ENCODE data around the gene OTULIN.

OTULIN gene

DNA sequence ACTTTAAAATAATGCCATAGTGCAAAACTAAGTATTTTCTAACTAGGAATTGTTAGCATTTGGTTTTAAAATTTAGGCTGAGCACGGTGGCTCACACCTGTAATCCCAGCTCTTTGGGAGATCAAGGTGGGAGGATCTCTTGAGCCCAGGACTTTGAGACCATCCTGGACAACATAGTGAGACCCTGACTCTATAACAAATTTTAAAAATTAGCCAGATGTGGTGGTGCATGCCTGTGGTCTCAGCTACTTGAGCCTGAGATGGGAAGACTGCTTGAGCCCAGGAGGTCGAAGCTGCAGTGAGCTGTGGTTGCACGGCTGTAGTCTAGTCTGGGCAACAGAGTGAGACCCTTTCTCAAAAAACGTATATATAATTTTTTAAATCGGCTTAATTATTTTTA is 4.9 kb downstream of the OTULIN start:
- DNase-seq, result no peak

DNA sequence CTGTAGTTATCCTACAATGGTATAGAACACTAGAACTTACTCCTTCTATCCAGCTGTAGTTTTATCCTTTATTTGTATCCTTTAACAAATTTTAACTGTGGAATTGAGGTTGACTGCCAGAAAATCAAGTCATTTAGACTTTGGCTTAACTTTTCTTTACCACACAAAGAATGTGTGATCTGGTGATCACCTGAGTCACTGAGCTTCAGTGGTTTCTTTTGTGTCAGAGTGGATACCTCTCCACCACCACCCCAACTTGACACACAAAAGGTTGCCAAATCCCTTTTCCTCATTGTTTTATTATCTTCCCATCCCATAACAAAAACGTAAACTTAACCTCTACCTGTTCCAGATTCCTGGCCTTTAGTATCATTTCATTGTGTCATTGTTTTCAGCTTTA is 5.5 kb downstream of the OTULIN start:
- no peak for DNase-seq

DNA sequence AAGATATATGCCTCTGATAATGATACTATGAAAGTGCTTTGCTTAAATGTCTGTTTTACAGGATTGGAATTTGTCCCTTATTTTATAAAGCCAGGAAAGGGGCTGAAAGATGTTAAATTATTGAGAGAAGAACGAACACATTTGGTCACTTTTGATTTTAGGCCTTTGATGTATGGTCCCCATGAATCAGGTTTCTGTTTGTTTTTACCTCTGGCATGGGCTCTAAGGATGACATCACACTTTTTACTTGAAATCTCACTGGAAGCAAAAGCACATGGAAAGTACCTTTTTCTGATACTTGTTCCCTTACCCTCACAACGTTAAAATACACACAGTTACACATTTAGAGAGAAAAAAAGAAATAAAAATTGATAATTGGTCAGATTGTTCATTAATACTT is 6.9 kb downstream of the OTULIN start:
- peak; percentile 31 to 62 for DNase-seq

DNA sequence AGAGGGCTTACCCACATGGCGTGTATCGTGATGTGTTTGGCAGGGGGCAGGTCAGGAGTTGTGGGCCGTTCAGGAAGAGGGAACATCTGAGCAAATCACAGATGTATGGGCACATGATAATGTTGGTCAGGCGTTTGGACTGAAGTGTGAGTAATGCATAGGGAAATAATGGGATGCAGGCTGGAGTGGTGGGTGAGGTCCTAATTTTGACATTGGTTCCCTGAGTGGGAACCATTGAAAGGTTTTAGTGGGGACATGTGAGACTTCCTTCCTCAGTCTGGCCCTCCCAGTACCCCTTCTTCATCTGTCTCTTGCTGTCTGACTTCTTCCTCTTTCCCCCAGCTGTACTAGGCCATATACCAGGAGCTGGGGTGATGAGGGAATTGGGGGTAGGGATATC is 7.6 kb downstream of the OTULIN start:
- peak; percentile 43 to 83 for DNase-seq

DNA sequence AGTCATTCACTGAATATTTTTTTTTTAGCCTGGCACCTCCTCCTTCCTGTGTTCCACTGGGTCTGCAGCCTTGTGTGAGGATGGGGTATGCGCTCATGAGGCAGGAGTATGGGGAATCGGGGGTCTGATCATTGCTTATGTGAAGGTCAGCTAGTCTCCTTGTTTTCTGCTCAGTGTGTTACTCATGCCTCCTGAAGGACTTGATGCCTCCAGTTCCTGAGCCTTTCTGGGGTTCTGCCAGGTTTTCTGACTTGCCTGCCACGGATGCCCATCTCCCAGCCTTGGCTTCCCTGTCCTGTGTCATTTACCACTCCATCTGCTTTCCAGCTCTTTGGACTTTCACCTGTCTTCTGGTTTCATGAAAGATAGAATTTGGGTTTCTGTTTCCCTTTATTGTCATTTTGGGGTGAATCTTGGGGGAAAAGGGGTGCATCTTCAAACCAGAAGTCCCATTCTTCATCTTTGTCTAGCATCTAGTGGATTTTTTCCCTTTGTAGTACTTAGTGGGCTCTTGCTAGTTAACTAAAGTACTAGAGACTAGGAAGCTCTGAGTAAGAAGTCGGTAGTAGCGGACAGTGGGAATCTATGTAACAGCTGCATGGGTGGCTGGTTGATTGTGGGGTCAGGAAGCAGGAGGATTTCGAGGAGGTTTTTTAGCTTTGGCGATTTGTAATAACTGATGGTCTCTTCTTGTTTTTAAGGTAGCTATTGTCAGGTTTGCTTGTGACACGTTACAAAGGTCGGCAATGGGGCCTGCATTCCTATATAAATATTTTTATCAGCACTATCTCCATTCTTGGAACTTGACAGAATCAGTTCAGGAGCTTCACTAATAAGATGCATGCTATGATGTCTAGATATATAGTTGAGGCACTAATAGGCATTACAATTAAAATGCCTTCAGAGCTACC is 8.2 kb downstream of the OTULIN start:
- no peak for DNase-seq

DNA sequence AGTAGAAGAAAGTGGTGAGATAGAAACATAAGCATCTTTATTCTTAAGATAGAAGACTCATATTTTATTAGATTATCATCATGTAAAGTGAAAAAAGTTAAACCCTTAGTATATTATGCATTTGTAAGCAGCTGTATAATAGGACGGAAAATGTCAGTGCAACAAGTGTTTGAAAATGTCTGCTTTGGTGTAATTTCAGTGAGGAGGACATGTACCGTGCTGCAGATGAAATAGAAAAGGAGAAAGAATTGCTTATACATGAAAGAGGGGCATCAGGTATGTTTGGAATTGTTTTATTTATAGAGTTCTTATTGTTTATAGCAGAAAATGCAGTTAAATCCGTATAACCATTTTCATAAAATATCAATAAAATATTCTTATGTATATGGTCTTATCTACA is 8.9 kb downstream of the OTULIN start:
- DNase-seq, result no peak

DNA sequence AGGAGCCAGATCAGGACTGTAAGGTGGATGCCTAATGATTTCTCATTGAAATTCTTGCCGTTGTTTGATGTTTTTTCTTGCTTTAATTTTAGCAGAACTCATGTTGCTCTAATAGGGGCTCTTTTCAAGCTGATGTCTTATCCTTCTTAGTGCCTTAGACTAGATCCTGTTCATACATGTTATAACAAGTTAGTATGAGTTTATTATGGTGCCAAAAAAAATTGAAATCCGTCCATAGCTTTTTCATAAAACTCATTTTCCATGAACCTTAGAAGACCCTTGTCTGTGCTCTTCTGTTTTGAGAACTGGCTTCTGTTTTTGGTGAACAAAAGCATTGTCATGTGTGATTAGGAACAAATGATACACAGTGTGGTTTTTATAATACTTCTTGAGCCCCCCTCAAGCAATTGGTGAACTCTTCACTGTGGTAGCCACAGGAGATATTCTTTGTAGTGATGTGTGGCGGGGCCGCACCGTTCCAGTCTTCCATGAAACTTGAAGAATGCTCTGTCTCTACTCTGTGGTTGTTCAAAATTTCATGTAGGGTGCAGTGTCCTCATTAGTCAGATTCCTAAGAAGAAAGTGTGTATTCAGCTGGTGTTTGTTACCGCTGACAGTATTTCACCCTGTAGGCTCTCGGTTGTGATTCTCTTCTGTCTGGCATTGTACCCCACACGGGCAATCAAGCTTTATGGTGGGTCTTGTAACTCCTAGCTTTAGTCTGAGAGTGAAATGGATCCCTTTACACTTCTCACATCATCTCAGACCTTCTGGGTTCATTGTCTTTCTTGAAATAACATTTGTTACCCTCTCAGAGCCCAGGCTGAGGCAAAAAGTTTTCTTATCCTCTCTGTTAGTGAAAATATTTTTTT is 10.7 kb downstream of the OTULIN start:
- no peak for DNase-seq

DNA sequence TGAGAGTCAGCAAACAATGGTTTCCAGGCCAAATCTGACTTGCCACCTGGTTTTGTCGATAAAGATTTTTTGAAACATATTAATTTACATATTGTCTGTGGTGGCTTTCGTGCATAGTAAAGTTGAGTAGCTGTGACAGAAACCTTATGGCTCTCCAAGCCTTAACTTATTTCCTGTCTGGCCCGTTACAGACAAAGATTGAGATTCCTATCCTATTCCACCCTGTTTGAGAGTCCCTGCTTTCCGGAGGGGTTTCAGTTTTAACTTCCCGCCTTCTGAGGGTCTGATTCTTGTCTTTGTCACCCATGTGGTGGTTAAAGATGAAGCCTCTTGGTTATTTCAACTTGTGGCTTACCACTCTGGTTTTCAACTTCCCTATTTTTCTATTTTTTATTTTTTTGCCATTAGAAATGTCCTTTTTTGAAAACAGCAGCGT is 11.4 kb downstream of the OTULIN start:
- peak; percentile 25 to 39 for DNase-seq

DNA sequence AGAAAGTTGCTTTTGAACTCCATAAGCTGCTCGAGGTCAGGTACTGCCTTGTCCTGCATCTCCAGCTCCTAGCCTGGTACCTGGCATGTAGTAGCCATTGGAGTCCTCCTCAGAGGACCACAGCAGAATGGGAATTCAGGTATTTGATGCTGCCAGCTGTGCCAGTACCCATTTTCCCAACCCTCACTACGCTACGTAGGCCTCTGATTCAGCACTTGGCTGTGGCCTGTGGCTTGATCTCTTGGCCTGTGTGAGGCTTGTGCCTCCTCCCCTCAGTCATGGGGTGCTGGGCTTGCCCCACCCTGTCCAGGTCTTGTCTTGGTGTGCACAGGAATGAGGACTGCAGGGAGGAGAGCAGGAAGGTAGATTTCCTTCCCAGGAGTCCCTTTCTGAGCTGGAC is 11.8 kb downstream of the OTULIN start:
- peak in 1 of 2 donors; percentile 26 for DNase-seq

DNA sequence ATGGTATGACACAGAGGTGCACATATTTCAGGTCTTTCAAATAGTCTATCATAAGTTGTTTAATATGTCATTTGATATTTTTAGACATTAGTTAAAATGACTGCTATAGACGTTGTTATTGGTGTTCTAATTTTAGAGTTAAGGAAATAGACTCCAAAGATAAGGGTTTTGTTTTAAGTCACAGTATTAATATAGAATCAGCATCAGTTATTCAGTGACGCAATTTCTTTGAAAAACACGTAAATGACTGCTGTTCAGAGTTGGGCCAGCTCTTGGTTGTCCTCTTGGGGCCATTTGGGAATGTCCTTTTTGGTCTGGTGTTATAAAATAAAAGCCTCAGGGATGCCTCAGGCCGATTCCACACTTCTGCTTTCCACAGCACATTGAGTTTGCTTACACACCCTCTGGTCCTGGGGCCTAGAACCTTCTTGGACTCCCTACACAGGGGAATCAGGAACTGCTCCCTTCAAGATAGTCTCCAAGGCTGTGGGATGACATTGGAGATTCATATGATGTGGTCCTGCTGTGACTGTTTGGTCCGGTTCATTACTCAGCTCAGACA is 14.3 kb downstream of the OTULIN start:
- peak; percentile 21 to 59 for DNase-seq

DNA sequence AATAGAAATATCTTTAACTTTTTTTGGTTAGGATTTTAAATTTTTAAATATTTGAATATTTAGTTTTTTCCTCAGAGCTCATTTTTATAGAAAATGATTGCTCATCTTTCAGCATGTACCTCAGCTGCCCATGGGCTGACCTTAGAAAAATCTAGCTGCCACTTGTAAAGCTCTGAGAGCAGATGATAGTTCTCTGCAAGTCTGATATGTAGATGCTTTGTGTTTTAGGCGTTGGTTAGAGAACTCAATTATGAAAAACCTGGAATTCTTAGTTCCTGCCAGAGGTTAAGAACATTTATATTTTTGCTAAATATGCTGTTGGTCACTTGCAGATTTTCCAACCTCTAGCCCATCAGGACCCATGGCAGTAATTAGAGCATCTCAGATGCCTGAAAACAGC is 15.1 kb downstream of the OTULIN start:
- no peak for DNase-seq

DNA sequence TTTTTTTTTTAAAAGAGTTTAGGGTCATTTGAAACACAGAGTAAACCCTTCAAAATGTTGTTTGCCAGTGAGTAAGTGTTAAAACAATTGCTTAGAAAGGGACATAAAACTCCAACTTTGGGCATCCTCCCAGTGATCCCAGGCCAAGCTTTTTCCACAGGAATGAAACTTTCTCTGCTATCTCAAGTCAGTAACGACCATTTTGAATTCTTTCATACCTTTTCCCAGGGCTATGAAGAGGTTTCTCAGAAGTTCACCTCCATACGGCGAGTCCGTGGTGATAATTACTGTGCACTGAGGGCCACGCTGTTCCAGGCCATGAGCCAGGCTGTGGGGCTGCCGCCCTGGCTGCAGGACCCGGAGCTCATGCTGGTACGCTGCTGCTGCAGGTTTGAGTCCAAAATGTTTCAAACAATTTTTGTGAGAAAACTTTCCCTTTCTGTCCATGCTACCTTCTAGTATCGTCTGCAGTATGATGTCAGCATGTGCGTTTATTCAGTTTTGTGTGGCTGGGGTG is 16.8 kb downstream of the OTULIN start:
- DNase-seq, result no peak

DNA sequence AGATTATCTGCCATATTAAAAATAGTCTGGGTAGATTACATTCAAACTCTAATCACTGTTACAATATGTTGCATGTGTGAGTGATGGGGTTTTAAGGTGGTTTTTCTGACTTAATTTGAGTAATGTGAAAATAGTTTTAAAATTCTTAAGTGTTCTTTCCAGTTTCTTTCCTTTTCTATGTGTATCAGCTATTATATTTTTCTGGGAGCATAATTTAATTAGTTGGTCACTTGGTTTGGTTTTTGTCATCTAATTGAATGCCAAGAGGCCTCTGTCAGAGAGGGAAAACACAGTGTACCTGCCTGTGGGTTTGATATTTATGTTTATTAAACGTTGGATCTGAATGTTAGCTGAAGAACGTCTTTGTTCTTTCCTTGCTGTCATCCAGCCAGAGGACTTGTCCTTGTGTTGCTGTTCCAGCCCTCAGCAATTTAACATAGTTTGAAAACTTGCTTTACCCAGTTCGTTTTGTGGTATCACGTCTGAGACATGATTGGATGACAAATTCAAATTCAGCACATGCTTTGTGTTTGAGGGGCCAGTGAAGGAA is 19.5 kb downstream of the OTULIN start:
- no peak for DNase-seq

DNA sequence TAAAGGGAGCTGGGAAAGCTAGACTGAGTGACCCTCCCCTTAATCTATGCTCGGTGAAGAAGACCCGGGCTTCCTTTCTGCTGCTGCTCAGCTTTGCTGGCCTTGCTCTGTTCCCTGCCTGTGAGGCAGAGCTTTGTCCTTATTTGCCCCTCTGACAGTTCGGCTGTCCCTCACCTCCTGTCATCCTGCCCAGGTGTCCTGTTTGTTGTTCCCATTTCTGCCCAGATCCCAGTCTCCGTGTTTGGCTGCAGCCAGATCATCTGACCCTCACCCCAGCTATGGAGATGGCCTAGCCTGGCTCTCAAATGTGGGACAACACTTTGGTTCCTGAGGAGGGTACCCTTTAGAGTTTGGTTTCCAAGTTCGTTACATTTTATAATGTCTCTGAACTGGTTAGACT is 20.2 kb downstream of the OTULIN start:
- no peak for DNase-seq

DNA sequence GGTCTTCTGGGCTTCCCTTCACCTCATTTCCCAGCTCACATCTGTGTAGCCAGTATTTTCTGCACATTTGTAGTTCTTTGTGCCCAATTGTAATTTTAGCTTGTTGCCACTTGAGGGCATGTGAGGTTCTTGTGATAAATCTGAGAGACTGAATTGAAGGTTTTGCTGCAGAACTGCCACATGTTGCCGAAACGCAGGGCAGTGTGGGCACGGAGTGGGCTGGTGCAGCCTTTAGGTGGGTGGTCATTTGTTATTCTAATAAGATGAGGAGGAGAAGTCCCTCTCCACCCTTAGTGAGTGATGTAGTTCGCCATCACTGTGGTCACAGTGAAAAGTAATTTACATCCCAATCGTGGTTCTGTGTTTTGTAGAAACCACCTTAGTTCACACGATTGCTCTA is 21.2 kb downstream of the OTULIN start:
- peak; percentile 55 to 85 for DNase-seq

DNA sequence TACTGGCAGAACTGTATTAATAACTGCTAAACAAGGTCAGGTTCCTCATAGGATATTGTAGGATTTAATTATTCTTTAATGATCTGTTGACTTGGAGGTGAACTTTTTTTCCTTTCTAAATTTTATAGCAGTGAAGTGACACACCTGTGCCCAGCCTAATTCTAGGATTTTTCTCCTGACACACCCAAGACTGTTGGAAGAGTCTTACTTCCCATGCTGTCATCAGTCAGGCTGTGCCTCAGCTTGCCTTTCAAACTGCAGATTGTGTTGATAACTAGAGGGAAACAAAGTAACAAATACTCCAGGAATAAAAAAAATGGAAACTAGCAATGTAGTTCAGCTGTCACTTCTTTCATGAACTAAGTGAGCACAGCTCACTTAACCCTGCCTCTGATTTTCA is 22.0 kb downstream of the OTULIN start:
- DNase-seq, result no peak

DNA sequence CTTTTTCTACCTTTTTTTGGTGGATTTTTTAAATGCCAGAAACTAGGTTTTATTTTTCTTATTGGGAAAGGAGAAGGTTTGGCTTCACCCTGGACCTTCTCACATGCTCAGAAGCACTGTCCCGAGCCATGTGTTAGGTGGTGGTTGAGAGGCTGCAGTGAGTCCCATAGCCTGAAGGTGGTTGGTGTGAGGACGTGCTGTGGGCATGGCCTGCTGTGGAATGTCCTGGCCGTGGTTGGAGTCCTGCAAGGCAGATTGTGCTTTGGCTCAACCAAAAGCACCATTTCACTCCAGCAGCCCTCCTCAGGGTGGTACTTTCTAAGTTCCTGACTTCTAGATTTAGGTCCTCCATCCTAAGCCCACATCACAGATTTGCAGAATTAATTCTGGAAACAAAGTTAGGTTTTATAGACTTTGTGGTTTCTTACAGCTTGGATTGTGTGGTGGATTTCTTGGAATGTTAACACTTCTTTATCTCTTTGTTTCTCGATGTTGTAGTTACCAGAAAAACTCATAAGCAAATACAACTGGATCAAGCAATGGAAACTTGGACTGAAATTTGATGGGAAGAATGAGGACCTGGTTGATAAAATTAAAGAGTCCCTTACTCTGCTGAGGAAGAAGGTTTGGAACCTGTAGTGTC is 22.6 kb downstream of the OTULIN start:
- DNase-seq, result no peak

DNA sequence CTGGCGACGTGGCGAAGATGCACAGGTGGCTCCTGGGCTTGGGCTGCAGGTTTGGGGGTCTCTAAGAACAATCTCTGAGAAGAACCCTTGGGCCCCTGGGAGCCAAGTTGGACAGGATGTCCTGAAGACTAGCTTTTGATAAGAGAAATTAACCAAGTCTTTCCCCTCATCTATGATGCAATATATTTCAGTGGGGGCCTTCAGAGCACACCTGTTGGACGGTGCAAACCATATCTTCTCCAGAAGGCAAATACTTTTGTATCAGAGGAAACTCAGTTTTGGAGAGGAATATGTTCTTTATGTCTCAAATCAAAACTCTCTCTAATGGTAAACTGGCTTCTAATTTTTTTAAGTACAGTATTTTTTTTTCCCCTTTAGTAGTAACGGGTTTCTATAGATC is 28.6 kb downstream of the OTULIN start:
- no peak for DNase-seq

DNA sequence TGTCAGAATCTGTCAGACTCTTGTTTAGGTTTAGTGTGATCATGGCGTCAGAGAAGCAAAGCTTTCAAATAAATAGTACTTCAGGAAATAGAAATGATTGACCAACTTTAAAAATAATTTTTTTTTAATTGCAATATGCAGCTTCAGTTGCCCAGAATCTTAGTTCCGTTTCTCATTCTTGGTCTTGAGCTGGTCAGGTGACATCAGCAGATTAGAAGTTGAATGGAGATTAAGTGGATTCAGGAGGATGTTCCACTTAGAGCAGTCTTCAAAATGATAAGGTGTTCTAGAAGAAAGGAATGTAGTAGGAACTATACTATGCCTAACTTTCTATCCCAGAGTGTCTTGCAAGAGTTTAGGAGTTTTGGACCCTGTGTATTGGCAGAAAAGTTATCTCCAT is 30.6 kb downstream of the OTULIN start:
- no peak for DNase-seq

DNA sequence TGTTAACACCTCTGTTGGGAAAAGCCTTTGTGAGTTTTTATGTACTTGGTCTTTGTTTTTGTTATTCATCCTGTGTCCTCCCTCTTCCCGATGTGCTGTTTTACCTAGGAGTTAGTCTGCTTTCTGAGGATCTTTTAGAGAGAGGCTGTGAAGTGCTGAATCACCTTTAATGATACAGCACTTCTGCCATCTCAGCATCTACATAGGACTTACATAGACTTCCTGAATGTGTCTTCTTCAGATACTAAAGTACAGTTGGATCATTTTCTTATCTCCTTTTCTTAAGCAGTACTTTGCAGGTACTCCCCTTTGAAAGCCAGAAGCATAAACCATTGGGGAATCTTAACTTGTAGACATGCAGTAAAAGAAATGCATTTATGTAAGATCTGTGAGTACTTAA is 31.5 kb downstream of the OTULIN start:
- DNase-seq, result no peak

DNA sequence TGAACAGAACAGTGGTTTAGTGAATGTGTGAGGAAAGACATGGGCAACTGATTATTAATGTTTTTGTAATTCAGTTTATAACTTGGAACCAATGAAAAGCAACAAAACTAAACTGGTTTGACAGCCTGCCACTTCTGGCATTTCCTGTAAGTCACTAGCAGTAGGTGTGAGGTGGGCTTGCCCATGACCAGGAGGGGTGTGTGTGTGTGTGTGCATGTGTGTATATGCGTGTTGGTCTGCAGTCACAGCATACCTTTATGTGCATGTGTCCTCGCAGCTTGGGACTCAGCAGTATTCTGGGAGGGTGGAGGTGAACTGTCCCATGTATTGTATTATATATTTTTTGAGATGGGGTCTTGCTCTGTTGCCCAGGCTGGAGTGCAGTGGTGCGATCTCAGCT is 32.3 kb downstream of the OTULIN start:
- no peak for DNase-seq

DNA sequence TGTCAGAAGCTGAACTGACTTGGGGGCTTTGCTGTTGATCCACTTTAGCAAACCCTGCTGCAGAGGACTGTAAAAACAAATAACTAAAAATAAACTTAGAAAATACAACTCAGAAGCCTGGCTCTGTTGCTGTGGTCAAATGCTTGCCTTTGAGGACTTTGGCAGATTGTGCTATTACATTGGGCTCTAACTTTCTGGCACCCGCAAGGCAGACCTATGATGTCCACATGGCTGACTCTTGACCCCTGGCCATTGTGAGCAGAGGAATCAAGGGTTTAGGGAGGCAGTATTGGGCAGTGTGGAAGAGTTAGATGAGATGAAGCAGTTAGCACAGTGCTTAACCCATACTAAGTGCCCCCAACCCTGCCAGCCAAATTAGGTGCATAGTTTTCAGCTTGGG is 34.0 kb downstream of the OTULIN start:
- no peak for DNase-seq

DNA sequence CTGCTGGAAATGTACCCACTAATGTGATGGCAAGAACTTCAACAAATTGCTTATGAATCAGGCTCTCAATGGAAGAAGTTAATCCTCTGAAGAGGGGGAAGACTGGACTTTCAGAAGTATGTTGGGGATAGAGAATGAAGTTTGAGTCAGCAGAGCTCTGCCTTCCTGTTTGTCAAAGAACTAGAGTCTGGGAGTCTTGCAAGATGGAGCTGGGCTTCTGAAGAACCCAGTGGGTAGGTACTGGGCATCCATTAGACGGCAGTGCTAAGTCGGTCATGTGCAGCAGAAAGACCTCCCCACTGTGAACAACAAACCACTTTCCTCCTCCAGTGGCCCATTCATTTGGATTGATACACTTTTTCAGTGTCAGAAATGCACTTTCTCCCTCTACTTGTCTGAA is 34.6 kb downstream of the OTULIN start:
- DNase-seq, result no peak

Measured in inflammatory macrophage treated with lipopolysaccharide for 1 hour (primary cell).